HepG2 (cell line): ENCODE data around the gene TTLL6. TPM values are rescaled to one million over a fixed set of nuclear protein-coding genes. Genes with fewer than 3 reads are reported as not detected.

Experiments used
- ATAC-seq: fragments of 200-7000 bp; cut with Tn5 transposase; 3 replicates; pipeline ENCODE4 v1.9.1; 2020; ENCODE audit warnings: mild to moderate bottlenecking, moderate library complexity
- BruUV-seq: library from RNA; stranded (reverse); fragments of 400-500 nt; replicated peaks from 2 replicates; lab custom pipeline; 2021; lab: Mats Ljungman, UMichigan
- CTCF ChIA-PET: fragments of 300-600 bp; formaldehyde crosslinking; extraction: SDS; loops from one replicate; lab custom pipeline; 2021; ENCODE audit warnings: low total read pairs, inconsistent platforms, low intra/inter-chr PET ratio; lab: Yijun Ruan, JAX
- POLR2A ChIA-PET: fragments of 350-600 bp; sonication (Branson Sonifier 250); formaldehyde crosslinking; loops from one replicate; lab custom pipeline; 2020; ENCODE audit warnings: antibody characterized with exemption, inconsistent platforms; lab: Yijun Ruan, JAX
- DNase-seq: peaks from one replicate; pipeline ENCODE4 v3.0.0-alpha.2; 2015; ENCODE audit warnings: low spot score
- FAIRE-seq: peaks from 3 replicates; lab custom pipeline; 2011; peaks lifted over from hg19 to GRCh38; lab: Jason Lieb, UNC
- H2AFZ ChIP-seq: one replicate; pipeline ENCODE4 v1.6.1; 2011; ENCODE audit warnings: low read length, inconsistent platforms
- H3K27ac ChIP-seq: fragments of 300-600 bp; 3 replicates; pipeline ENCODE4 v1.8.0; 2011; ENCODE audit warnings: mixed run types, mild to moderate bottlenecking, mixed read lengths, low read length, inconsistent platforms; ENCODE audit not compliant: insufficient read depth; ENCODE audit errors: extremely low read length
- H3K27me3 ChIP-seq, 2 experiments: fragments of 200-600 bp in 1 of 2; 2 replicates in 1 of 2; 3 replicates in 1 of 2; pipeline versions ENCODE4 v1.6.0 to v1.8.0; 2011; ENCODE audit warnings: low read length in 2 of 2, mild to moderate bottlenecking in 2 of 2, moderate library complexity in 2 of 2, inconsistent platforms in 1 of 2; ENCODE audit not compliant: insufficient read depth in 2 of 2, control insufficient read depth in 1 of 2
- H3K36me3 ChIP-seq, 2 experiments: fragments of 200-600 bp in 1 of 2; replicated peaks in 1 of 2; 2 replicates in 1 of 2; 3 replicates in 1 of 2; pipeline versions ENCODE4 v1.5.1 to v1.8.0; 2011; ENCODE audit warnings: low read length in 2 of 2, inconsistent platforms in 1 of 2; ENCODE audit not compliant: insufficient read depth in 2 of 2, control insufficient read depth in 1 of 2
- H3K4me1 ChIP-seq: 2 replicates; pipeline ENCODE4 v1.5.1; 2012; ENCODE audit warnings: low read length, inconsistent platforms; ENCODE audit not compliant: insufficient read depth
- H3K4me2 ChIP-seq: 2 replicates; pipeline ENCODE4 v1.6.0; 2011; ENCODE audit warnings: low read depth, low read length, inconsistent platforms
- H3K4me3 ChIP-seq, 3 experiments: fragments of 200-600 bp in 1 of 3; sonication (generic), shearing (Covaris generic) in 1 of 3; replicated peaks in 1 of 3; 2 replicates each; pipeline ENCODE4 v1.5.1; 2011 to 2016; ENCODE audit warnings: low read length in 3 of 3, inconsistent platforms in 2 of 3, low read depth in 2 of 3, mild to moderate bottlenecking in 2 of 3, control low read depth in 1 of 3, mixed read lengths in 1 of 3; ENCODE audit not compliant: insufficient read depth in 1 of 3
- H3K79me2 ChIP-seq: one replicate; pipeline ENCODE4 v1.6.1; 2011; ENCODE audit warnings: low read length, inconsistent platforms; ENCODE audit not compliant: insufficient read depth
- H3K9ac ChIP-seq: 2 replicates; pipeline ENCODE4 v1.6.0; 2011; ENCODE audit warnings: mild to moderate bottlenecking, low read depth, low read length, inconsistent platforms; ENCODE audit not compliant: insufficient read depth
- H3K9me3 ChIP-seq: 2 replicates; pipeline ENCODE4 v1.5.1; 2012; ENCODE audit warnings: mild to moderate bottlenecking, low read length
- H4K20me1 ChIP-seq: 2 replicates; pipeline ENCODE4 v1.6.0; 2011; ENCODE audit warnings: inconsistent platforms, mild to moderate bottlenecking, low read length, moderate library complexity; ENCODE audit not compliant: insufficient read depth
- CERS6 ChIP-seq: sonication (generic); formaldehyde crosslinking; IDR thresholded peaks from 2 replicates; pipeline ENCODE4 v1.5.0; 2020; ENCODE audit warnings: missing genetic modification reagents
- GFI1 ChIP-seq: sonication (generic); formaldehyde crosslinking; IDR thresholded peaks from 2 replicates; pipeline ENCODE4 v1.5.0; 2020; ENCODE audit warnings: missing genetic modification reagents, mild to moderate bottlenecking, borderline replicate concordance
- NR2C2 ChIP-seq: sonication (generic); formaldehyde crosslinking; IDR thresholded peaks from 2 replicates; pipeline ENCODE4 v1.4.0; 2020; ENCODE audit warnings: missing genetic modification reagents, mild to moderate bottlenecking, moderate library complexity, borderline replicate concordance
- SMAD3 ChIP-seq: sonication (generic); formaldehyde crosslinking; IDR thresholded peaks from 2 replicates; pipeline ENCODE4 v1.4.0; 2020; ENCODE audit warnings: missing genetic modification reagents
- ZNF256 ChIP-seq: sonication (generic); formaldehyde crosslinking; conservative IDR thresholded peaks from 2 replicates; pipeline ENCODE4 v1.4.0; 2020; ENCODE audit warnings: missing genetic modification reagents
- ZNF672 ChIP-seq: sonication (generic); formaldehyde crosslinking; IDR thresholded peaks from 2 replicates; pipeline ENCODE4 v1.8.1; 2022; ENCODE audit warnings: missing genetic modification reagents
- WGBS: methylation state at CpG from one replicate; pipeline ENCODE4 v1.1.6; 2017; ENCODE audit warnings: low lambda C conversion rate; 5-methylcytosine and 5-hydroxymethylcytosine counted together
- in situ Hi-C: cut with HindIII; loops from 2 replicates; pipeline ENCODE4 v1.10.0; 2017; ENCODE audit warnings: low pct_unique_long_range_greater_than_20kb; ENCODE audit not compliant: extremely low pct_ligation_motif_present
- intact Hi-C: fragments of 100-400 bp; cut with micrococcal nuclease; formaldehyde crosslinking; loops from one replicate; pipeline ENCODE4 v1.10.0; 2022; ENCODE audit not compliant: unreplicated experiment
- polyA plus RNA-seq, 8 experiments: library from polyadenylated mRNA; depleted of rRNA in 3 of 8; stranded (reverse) in 7 of 8; unstranded in 1 of 8; fragments of >200 nt; fragmentation: Illumina TruSeq in 4 of 8; extraction: Trizol in 4 of 8; gene quantifications; 2 replicates each; pipeline versions ENCODE4 v1.2.1 to v1.2.3, GENCODE V29; 2011 to 2016; ENCODE audit warnings: low read depth in 4 of 8, missing spikeins in 1 of 8, mixed read lengths in 1 of 8; ENCODE audit not compliant: insufficient read depth in 1 of 8
- total RNA-seq, 5 experiments: library from RNA; depleted of rRNA; stranded (reverse); fragments of >200 nt; fragmentation: Illumina TruSeq; extraction: Trizol; gene quantifications; 2 replicates each; pipeline ENCODE4 v1.2.3, GENCODE V29; 2016; ENCODE audit warnings: low read depth in 1 of 5
- TF ChIP-seq, protein P1 (sequence below): sonication (generic); formaldehyde crosslinking; IDR thresholded peaks from 2 replicates; pipeline ENCODE4 v1.4.0; 2020; ENCODE audit warnings: missing genetic modification reagents
- TF ChIP-seq, protein P2 (sequence below): sonication (generic); formaldehyde crosslinking; IDR thresholded peaks from 2 replicates; pipeline ENCODE4 v1.4.0; 2020; ENCODE audit warnings: missing genetic modification reagents, borderline replicate concordance

Gene TTLL6
- total and polyA plus RNA-seq, 2 of the 13 experiments (the other 11 are each of a cell fraction or from before 2014, with no cell fraction given), result 0.04 to 0.08 TPM

DNA sequence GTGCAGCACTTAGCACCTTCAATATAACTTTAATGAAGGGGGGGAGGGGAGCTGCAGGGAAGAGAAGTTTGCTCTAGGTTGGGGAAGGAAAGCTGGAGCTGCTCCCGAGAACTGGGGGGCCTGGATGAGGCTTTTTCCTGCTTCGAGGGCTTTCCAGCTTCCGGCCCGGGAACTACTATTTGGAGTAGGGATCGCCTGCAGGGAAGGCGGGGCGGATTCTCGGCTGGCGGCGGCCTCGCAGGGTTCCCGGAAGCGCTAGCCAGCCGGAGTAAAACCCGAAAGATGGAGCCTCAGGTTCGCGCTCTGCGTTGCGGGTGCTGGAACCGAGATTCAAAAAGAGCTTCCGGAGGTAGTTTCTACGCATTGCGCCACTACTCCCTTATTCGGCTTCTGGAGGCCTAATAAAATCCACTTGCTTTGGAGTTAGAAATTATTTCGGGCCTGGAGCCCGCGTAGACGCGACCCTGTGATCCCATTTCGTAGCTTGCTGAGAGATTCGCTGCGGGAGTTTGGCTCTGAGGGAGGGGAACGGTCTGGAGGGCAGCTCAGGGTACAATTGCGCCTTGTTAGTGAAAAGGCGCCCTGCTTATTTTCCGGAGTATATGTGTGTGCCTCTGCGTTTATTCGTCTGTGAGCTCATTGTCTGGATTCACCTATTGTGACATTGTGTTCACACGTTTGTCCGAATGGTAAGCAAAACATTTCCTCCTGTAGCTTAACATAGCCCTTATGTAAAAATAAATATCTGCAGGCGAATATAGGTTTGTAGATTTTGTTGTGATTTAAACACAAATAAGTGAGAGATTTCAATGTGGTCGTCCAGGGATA, 93.4 kb downstream of the TTLL6 start (continued):
- TF ChIP-seq, protein P1, sequence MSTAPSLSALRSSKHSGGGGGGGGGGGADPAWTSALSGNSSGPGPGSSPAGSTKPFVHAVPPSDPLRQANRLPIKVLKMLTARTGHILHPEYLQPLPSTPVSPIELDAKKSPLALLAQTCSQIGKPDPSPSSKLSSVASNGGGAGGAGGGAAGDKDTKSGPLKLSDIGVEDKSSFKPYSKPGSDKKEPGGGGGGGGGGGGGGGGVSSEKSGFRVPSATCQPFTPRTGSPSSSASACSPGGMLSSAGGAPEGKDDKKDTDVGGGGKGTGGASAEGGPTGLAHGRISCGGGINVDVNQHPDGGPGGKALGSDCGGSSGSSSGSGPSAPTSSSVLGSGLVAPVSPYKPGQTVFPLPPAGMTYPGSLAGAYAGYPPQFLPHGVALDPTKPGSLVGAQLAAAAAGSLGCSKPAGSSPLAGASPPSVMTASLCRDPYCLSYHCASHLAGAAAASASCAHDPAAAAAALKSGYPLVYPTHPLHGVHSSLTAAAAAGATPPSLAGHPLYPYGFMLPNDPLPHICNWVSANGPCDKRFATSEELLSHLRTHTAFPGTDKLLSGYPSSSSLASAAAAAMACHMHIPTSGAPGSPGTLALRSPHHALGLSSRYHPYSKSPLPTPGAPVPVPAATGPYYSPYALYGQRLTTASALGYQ (CRISPR knock-in tag), result no peak

DNA sequence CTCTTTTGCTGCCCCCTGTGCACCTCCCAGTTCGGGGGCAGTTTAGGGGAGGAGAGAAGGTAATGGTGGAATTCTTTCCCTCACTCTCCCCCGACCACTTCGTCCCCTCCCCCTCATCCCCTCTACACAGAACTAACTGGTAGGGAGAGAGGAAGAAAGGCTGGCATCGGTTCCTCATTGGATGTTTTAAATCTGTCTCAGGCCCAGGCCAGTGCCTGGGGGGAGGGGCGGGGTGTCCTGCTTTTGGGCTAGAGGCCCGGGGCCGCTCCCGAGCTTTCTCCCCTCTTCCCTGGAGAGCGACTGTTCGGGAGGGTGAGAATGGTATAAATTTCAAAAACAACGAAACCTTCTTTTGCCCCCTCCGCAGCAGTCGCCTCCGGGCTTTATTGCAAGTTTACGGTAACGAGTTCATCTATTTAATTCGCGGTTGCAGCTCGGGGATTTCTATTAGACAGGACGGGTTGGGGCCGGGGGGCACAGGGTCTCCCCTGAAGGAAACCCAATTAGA, 94.1 kb downstream of the TTLL6 start, which contains the start of gene PRAC2:
Gene PRAC2, plus strand, starts transcription at position 271 of the 508 bp plus-strand sequence. CDS start 1,226 bp downstream, outside the sequence.
- Histone ChIP-seq H3K36me3 (no peaks in the 10 kb centered on the region), H3K9me3 (no peaks in the 10 kb centered on the region), H3K27ac (no peak within 1 kb of the TSS), H3K4me3 (no peak within 1 kb of the TSS), H4K20me1 (no peaks in the 10 kb centered on the region), H3K27me3 (peaks cover 20 to 75% of the 10 kb centered on the region in 2 experiments), H3K9ac (no peak within 1 kb of the TSS), H3K79me2 (no peaks in the 10 kb centered on the region), H3K4me2 (no peak within 1 kb of the TSS), H3K4me1 (no peaks in the 10 kb centered on the region), H2AFZ (no peak within 1 kb of the TSS)
- no peak for ATAC-seq
- intact Hi-C loops, result no loop called here
- no TSS peak for BruUV-seq
- no peak for FAIRE-seq
- ChIA-PET POLR2A (no interaction called here), CTCF (interaction anchor here (1.4 to 3.8 kb wide), 2 partner anchors 68 to 156 kb away, joined by 4 to 37 read pairs; no protein-coding TSS in a partner anchor)
- in situ Hi-C loops, result no loop called here
- WGBS, result 31% methylated on average over 21 of the region's 21 CpGs
- no peak for DNase-seq
- TF ChIP-seq ZNF256 (CRISPR knock-in tag) (no peak), GFI1 (CRISPR knock-in tag) (no peak), NR2C2 (no peak), CERS6 (CRISPR knock-in tag) (no peak), ZNF672 (no peak), SMAD3 (CRISPR knock-in tag) (no peak)
- TF ChIP-seq, protein P2, sequence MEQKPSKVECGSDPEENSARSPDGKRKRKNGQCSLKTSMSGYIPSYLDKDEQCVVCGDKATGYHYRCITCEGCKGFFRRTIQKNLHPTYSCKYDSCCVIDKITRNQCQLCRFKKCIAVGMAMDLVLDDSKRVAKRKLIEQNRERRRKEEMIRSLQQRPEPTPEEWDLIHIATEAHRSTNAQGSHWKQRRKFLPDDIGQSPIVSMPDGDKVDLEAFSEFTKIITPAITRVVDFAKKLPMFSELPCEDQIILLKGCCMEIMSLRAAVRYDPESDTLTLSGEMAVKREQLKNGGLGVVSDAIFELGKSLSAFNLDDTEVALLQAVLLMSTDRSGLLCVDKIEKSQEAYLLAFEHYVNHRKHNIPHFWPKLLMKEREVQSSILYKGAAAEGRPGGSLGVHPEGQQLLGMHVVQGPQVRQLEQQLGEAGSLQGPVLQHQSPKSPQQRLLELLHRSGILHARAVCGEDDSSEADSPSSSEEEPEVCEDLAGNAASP (CRISPR knock-in tag), result no peak
